Stimulated activated CD8-positive, alpha-beta memory T cell treated with anti-CD3 and anti-CD28 coated beads, Interleukin-12 subunit alpha, Interleukin-12 subunit beta, amount 100 ng/mL, for 1 hour (primary cell): Measurements from ENCODE around the gene HMG20A.

Experiments used
- DNase-seq: peaks from one replicate; pipeline ENCODE4 v3.0.0-alpha.2; 2020; ENCODE audit warnings: low read depth

The HMG20A gene

DNA sequence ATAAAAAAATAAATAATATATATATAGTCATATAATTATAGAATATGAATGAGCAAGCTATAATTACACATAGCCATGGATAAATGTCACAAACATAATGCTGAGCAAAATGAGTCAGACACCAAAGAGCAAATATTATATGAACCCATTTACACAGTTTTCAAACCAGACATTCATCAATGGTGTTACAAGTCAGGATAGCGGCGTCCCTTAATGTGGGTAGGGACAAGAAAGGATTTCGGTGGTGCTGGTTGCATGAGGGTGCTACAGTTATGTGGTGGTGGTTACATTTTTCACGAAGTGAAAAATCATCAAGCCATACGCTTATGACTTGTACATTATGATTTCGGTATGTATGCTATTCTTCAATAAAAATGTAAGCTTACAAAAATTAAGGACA lies 100.5 kb downstream of the HMG20A start:
- DNase-seq, result no peak

DNA sequence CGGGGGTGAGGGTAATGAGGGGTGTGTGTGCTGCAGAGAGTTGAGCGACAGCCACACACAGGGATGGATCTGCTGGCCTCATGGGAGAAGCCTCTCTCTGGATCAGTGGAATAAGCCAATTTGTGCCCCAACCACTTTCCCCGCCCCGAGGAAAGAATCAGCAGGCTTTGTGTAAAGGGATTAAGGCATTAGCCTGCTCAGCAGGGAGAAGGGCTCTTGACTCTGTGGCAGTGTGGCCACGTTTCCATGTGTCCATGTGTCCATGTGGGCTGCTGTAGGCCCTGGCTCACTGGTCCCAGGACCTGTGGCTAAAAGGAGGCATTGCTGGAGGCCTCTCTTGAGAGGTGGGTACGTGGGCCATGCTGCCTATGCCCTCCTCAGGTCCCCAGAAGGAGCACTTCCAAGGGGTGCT lies 104.7 kb downstream of the HMG20A start:
- no peak for DNase-seq

- no peak for DNase-seq
These were observed 105.4 kb downstream of the HMG20A start for GRCh38 chr15:77525907-77526594.

DNA sequence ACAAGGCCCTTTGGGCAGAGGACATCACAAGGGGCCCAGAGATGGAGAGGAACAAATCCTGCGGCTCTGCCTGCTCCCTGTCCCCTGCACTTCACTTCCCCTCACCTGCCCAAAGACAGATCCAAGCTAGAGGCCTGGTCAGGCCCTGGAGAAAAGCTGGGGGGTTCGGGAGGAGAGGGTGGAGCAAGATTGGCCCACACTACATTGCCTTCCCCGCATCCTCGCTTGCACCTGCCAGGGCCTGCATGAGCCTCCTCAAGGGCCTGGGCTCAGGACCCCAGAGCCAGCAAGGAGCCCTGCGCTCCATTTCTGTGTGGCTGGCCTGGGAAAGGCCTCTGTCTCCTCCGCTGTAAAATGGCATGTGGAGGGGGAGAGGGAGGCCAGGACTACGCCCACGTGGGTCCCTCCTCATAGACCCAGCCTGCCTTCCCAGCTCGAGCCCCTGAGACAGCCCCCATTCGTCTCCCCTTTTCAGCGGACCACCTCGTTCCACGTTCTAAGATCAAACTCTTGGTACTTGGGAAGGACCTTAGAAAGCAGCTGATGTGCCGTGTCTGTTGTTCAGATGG lies 106.0 kb downstream of the HMG20A start:
- no peak for DNase-seq

DNA sequence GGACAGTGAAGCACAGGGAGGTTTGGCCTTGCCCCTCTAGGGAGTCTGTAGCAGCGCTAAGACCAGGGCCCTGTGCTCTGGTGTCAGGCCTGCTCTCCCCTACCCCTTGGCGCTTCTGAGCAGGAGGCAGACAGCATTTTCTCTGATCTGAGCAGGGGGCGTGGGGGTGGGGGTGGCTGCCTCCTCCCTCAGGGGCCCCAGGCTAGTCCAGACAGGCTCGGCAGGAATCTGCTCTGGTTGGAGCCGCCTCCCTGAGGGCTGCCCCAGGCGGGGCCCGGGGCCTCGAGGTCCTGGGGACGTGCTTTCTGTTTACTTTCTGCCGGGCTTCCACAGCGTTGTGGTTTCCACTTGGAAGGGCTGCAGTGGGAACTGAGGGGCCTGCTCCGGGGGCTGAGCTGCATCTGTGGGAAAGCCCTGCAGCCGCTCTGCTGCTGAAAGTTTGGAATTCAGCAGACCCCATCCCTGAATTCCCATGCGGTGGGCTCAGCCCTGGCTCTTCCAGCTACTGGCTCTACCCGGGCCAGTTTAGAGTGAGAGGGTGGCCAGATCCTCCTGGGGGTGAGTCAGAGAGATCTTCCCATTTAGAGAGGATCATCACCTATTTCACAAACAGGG lies 106.6 kb downstream of the HMG20A start:
- no peak for DNase-seq

DNA sequence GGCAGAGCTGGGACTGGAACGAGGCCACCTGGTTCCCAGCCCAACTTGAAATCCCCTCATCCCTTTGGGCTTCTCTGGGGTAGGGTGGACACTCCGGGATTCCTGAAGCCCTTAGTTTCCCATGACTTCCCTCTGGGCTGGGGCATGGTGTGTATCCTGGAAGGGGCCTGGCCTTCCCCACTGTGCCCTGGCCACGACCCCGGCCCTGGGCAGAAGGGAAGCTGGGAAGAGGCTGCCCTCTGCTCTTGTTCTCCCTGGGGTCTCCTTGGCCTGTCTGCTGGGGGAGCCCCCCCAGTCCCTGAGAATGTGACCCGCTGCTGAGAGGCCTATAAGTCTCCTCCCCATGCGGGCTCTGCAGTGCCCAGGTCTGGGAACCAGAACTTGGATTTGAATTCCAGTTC lies 107.1 kb downstream of the HMG20A start:
- no peak for DNase-seq

DNA sequence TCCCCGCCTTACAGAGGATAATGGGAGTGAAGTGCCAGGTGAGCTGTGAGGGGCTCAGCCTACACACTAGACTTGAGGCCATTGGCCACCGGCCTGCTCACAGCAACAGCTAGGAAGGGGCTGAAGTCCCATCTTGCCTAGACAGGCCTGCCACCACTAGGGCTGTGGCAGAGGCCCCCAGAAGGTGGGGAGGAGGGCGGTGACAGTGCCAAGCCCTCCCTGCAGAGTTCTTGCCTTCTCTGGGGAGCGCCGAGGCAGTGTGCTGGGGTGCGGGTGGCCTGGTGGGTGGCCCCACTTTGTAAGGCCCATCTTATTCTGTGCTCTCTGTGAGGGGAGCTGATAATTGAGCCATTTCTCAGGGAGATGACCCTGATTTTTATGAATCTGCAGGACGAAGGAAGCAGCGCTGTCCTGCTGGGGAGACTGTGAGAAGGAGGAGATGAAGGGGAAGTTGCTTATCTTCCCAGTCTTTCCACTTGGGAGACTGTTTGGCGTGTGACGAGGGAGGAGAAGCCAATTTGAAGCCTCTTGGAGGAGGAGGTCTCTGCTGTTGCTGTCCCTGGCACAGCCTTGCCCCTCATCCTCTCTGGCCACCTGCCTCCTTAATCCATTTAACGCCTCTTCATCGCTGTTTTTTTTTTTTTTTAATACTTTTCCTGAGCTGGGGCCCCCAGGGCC lies 107.7 kb downstream of the HMG20A start:
- no peak for DNase-seq

DNA sequence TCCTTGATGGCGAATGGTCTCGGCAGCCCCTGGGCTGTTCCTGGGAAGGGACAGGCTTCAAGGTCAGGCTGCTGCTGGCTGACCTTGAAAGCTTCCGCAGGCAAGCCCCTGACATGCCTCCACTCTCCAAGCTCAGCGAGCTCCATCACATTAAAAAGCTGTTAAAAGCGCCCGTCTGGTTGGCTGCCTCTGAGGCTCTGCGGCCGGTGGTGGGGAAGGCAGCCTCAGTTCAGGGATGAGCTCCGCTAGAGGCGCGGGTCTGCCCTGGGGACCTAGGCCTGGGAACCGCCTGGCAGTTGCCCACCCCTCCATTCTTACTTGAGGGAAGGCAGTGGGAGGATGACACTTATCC lies 108.3 kb downstream of the HMG20A start:
- no peak for DNase-seq

DNA sequence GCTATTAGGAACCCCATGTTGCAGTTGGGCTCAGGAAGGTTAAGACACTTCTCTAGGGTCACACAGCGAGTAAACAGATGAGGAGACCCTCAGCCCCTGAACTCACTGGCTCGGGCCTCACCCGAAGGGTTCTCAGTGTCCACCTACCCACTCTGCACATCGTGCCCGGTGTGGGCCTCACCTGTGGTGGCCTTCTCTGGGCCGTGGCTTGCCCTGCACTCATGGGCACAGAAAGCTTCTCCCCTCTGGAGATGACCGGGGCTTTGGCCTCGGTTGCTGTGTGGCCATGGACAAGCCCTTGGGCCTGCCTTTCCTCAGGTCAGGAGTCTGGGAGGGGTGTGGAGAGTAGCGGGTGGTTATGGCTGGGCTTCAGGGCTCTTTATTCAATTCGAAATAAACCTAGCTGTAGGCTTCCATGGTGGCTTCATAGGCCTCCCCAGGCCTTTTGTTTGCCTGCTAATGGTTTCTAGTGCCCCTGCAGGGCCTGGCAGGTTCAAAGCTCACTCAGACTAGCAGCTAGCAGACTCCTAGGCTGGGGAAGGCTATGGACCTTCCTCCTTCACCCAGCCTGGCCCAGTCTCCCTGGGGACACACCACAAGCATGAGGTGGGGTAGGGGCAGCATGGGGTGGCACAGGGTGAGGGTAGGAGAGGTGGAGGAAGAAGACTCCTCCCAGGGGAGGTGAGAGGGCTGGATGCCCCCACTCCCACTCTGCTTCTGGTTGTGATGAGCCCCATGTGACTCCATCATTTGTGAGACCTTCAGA lies 108.9 kb downstream of the HMG20A start:
- DNase-seq, result no peak

GRCh38 chr15:77530576-77530975 lies 109.9 kb downstream of the HMG20A start:
- no peak for DNase-seq

DNA sequence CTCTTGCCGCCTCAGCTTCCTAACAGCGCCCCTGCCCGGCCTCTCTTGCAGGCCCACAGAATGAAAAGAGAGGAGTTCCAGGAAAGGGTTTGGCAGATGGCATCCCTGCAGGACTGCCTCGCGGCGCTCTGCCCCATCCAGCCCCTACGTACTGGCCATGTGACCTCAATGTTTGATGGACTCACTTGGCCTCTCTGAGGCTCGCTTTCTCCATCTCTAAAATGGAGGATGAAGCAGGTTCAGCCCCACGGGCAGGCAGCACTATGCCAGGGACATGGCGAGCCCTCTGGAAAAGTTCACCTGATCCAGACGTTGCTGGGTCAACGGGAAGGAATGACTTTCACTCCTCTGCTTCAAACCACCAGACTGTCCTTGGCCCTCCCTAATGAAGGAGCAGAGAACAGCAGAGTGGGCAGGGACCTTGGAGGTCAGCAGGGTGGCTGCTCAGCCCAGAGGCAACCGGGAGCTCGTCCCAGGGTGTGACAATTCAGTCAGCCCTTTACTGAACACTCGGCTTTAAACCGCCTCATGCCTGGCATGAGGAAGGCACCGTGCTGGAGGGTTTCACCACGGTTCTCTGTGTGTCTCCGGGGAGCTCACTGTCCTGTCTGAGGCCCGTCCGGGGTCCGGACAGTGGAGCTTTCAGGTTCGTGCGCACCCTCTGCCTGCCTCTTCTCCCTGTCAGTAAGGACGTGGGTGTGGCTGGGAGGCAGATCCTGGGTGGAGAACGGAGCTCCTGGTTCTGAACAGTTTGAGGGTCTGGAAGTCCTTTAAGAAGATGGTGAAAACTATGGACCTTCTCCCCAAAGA lies 110.7 kb downstream of the HMG20A start:
- no peak for DNase-seq

DNA sequence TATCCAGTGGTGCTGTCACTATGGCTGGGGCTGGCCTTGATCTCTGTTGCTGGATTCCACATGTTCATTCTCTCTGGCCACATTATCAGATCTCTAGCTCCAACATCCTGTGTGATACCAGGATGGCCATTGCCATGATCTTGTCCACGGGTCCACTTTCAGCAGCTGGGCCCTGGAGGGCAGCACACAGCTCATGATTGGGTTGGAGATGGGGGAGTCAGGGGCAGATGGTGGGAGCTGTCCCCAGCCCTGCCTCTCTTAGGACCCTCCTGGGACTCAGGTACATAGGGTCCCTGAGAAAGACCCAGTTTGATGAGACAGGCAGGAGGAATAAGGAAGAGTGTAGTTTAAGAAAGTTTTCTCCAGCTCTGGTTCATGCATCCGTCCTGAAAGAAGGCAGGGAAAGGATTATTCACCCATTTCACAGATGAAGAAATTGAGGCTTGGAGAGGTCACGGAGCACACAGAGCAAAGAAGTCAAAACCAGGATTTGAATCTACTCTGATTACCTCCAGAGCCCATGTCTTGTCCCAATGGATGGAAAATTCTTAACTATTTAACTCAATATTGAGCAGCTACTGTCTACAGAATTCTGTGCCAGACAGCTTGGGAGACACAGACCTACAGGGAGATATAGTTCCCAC lies 111.5 kb downstream of the HMG20A start:
- no peak for DNase-seq

DNA sequence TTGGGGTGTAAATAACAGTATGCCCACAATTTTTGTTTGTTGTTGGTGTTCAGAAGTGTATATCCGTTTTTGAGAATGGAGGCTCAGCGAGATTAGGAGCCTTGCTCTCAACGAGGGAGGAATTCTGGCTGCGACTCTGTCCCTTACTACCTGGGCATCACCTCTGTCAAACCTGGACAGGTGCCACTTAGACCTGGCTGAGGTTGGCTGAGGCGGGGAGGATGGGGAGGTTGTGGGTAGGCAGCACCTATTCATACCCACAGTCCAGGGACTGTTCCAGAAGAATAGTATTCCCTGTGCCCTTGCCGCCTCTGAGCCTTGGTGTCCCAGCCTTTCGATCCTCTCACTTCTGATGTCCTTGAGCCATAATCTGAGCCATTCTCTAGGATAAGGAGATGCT lies 112.2 kb downstream of the HMG20A start:
- no peak for DNase-seq

DNA sequence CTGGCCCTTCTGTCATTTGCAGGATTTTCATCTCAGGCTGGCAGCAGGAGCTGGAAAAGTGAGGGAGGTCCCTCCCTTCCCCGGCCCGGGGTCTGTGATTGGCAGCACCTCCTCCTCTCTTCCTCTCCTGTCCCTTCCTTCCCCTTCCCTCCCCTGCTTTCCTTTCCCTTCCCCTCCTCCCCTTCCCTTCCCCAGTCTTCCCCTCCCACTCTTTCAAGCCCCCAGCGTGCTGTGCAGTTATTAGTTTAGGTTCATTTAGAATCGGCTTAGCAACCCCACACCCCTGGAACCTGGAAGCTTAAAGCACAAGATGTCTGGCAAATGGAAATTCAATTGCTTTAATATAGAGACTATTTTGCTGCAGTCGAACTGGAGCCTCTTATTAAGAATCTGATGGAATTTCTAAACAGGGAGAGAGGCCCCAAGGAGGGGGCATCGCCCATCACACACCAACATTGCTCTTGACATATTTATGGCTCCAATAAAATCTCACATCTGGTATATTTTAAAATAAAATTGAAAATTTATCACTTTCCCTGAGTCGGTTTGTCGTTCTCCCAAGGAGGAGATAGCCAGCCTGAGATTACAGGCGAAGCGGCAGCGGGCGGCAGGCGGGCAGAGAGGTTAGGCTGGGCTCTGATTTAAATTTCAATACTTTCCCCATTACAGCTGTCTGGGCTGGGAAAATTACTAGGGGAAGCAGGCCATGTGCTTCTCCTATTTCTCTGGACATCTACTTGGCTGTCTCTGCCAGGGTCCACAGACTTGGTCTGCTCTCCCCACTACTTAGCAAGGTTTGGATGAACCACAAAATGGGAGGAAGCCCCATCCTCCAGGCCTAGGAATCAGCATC lies 113.1 kb downstream of the HMG20A start:
- DNase-seq, result no peak
